Measurements from ENCODE around the gene GPR142. TPM values are rescaled to one million over a fixed set of nuclear protein-coding genes. Genes with fewer than 3 reads are reported as not detected.
"Not testable (repeated sequence)": the region's sequence is repeated elsewhere in the genome, so short reads cannot be mapped to it uniquely, and the experiment has no call there.

GPR142 gene
- total RNA-seq, 1 donor from 2014 or later: not detected

DNA sequence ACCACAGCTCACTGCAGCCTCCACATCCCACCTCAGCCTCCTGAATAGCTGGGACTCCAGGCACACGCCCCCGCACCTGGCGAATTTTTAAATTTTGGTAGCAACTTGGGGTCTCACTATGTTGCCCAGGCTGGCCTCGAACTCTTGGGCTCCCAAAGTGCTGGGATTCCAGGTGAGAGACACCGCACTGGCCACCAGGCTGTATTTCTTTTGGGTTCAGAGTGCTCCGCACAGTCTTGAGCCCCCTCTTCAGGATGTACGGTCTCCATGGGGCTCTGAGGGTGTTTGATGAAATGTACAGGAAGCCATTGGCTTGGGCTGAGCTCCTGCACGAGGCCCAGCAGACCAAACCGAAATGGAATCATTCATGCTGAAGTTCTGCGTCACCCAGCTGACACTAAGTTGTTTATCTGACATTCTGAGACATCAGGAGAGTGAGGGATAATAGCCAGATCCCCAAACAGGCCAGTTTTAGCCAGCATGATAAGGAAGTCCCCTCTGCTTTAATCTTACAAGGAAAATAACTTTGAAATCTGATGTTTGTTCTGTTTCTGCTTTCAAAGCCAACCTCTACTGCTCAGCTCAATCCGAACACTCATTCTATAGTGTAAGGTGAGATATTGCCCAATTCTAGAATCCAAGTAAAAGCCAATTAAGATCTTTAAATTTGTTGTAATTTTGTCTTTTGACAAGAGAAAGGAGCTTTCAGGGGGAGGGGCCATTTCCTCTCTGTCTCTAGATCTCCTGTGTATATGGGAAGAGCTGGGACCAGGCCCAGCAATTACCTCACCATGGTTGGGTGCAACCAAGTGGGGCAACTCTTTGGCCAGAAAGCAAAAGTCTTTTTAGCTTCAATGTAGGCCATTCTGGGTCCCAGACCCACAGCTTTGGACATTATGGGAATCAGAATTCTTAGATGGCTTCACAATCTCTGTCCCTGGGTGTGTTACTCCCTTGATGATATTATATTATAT is 23.7 kb downstream of the GPR142 start:
- intact Hi-C loops (cut with micrococcal nuclease): no loop called here

DNA sequence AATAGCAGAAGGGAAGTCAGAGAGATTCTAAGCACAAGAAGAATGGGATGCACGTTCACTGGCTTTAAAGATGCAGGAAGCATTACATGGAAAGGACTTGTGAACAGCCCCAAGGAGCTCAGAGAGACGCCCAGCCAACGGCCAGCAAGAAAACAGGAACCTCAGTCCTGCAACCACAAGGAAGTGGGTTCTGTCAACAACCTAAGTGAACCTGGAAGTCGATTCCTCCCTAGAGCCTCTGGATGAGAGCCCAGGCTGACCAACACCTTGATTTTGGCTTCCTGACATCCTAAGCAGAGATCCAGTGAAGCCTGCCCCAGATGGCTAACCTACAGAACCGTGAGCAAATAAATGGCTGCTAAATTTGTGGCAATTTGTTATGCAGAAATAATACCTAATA is 24.5 kb downstream of the GPR142 start:
- intact Hi-C loops (cut with micrococcal nuclease): no loop called here

DNA sequence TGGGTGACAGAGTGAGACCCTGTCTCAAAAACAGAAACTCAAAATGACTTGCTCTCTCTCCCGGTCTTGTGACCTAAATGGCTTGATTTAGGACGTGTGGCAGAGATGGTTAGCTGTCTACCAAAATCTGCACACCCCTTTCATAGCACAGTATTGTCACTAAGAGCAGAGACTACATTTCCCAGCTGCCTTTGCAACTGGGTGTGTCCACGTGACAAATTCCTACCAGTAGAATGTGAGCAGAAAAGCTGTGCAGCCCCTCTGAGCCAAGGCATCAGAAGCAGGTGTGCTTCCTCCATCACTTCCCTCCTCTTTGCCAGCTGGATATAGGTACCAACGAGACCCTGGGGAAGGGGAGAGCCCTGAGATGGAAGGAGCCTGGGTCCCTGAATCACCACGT is 25.5 kb downstream of the GPR142 start:
- intact Hi-C loops (cut with micrococcal nuclease): no loop called here

DNA sequence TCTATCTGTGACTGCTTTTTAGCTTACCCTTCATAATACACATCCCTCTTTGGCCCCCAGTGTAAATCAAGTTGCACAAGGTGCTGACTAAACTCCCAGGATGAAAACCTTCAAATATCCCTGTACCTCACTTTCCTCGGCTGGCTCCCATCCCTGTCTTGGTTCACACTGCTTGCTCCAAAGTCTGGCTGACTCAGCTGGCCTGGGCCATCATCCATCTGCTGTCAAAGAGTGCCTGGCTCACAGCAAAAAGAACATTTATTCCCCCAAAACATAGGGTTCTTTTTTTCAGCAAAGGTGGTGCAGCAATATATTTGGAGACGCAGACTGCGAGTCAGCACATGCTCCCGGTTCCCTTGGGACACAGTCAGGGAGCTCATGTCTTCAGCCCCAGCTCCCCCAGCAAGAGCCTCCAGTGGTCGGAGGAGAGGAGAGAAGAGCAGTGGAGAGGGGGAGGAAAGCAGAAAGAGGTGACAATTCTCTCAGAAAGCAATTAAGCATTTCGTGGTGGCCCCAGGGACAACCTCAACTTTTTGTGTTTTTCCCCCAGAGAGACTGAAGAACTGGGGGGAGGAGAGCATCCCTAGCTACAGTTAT is 26.1 kb downstream of the GPR142 start:
- intact Hi-C loops (cut with micrococcal nuclease): no loop called here

DNA sequence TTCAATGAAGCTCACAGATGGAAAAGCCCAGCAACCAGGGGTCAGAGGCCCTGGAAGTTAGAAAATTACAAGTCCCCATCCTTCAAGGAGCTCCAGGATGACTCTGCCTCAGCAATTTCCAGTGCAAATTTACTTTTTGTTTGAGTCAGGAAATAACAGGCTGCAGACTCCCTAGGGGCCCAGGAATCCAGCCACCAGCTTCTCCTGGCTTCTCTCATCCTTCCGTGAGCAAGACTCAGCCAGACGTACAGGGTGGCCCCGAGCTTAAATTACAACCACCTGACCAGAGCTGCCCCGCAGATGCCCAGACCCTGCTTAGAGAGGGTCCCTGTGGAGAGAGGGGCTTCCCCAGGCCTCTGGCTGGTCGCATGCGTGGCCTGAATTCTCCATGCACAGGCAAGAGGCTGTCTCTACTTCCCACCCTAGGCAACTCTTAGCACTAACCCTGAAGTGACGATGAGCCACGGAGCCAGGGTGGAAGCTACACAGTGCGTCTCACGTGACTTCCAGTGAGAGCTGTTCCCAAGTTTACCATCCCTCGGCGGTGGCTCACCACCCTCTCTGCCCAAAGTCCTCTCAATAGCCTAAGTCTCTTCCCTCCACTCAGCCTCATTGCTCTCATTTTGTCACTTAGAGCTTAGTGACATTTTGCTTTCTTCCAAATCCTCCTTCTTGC is 27.1 kb downstream of the GPR142 start:
- intact Hi-C loops (cut with micrococcal nuclease): no loop called here

DNA sequence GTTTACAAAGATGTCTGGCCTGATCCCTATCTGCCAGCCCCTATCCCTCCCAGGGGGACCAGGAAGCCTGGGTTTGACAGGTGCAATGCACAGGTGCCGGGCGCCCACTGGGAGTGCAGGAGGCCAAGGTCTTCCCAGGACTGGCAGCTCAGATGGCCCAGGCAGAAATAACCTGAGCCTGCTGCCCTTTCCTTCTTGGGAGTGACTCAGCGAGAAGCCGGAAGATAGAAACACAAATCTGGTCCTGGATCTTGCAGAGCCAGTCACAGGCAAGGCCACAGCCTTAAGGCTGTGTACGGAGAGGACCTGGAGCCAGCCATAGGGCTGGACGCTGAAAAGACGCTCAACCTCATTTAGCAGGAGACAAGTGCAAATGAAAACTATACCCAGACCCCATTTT is 27.7 kb downstream of the GPR142 start:
- intact Hi-C loops (cut with micrococcal nuclease): no loop called here

DNA sequence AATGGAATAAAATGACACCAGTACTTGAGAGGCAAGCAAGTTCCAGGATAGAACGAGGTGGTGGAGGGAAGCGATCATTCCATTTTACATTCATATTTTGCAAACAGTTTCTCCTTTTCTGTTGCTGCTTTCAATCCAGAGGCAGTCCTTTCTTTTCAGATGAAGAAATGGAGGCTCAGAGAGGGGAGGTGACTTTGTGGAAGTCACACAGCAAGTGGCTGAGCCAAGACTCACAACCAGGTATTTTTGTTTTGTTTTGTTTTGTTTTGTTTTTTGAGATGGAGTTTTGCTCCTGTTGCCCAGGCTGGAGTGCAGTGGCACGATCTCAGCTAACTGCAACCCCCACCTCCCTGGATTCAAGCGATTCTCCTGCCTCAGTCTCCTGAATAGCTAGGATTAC is 29.3 kb downstream of the GPR142 start:
- intact Hi-C loops (cut with micrococcal nuclease): no loop called here

DNA sequence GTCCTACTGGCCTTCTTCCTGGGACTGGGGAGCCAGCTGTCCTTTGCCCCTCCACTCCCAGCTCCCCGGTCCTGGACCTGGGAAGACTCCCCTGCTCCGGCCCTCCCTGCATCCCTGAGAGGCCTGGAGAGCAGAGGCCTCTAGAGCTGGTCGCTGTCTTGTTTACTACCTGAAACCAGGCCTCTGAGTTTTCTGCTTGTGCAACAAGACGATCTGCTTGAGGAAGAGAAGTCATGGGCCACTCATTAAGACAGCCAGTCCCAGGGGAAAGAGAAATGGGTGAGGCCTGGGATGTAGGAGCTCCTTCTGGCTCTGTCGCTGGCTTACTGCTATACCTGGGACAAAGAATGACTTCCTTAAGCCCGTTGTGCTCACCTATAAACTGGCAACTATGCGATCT is 34.7 kb downstream of the GPR142 start:
- intact Hi-C loops (cut with micrococcal nuclease): no loop called here

DNA sequence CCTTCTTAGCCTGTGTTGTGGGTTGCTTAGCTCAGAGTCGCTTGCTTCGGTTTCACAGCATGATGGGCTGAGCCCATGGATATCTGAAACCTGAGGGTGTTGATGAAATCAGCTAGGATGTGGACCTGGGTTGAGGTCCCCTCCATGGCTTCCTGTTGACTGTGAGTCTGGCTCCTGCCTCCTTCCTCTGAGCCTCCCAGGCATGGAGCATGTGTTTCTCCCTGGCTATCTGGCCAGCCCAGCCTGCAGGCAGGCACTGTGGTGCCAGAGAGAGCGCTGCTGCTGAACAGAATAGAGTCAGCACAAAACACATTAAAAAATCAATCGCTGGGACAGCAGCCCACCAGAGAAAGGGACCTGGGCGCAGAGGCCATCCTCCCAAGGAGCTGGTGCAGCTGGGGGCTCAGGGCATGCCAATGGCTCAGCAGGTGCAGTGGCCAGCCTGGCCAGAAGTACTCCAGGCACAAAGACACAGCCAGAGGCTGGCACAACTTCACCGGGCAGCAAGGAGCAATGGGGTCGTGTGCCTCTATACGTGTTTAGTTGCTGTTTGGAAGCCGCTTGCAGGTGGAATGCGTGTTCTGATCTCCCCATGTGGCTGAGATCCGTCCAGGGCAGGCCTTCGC is 36.3 kb downstream of the GPR142 start:
- intact Hi-C loops (cut with micrococcal nuclease): no loop called here

DNA sequence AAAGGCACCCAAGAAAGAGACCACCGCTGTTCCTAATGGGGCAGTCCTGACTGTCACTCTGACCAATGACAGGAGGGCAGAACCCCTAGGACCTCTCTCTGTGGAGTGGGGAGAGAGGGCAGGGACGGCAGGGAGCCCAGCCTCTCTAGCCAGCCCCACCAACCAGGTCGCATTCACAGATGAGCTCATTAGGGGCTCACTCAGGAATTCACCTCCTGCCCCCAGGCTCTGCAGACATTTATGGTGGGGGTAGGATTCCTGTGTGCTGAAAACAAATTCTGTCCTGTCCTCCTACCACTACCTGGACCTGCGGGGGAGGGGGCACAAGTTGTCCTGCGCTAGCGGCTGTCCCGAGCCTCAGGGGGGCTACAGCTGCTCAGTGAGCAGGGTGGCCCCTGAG is 36.9 kb downstream of the GPR142 start:
- intact Hi-C loops (cut with micrococcal nuclease): no loop called here

DNA sequence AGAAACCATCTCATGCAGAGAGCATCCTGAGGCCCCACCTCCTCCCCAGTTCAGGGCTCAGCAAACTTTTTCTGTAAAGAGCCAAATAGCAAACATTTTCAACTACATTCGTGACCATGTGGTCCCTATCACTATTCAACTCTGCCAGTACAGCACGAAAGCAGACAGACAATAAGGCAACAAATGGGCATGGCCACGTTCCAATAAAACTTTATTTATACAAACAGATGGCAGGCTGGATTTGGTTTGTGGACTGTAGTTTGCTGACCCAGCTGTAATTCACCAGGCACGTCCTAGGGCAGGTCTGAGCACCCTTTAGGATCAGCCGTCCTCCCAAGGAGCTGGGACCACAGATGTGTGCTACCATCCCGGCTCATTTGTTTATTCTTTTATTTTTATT is 37.5 kb downstream of the GPR142 start:
- intact Hi-C loops (cut with micrococcal nuclease): no loop called here

DNA sequence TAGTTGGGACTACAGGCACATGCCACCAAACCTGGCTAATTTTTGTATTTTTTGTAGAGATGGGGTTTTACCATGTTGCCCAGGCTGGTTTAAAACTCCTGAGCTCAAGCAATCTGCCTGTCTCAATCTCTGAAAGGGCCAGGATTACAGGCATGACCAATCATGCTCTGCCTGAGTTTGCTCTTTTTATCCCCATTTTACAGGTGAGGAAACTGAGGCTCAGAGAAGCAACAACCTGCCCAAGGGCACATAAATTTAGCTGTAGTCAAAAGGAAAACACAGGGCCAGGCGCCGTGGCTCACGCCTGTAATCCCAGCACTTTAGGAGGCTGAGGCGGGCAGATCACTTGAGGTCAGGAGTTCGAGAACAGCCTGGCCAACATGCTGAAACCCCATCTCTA is 38.0 kb downstream of the GPR142 start:
- intact Hi-C loops (cut with micrococcal nuclease): not testable (repeated sequence)

DNA sequence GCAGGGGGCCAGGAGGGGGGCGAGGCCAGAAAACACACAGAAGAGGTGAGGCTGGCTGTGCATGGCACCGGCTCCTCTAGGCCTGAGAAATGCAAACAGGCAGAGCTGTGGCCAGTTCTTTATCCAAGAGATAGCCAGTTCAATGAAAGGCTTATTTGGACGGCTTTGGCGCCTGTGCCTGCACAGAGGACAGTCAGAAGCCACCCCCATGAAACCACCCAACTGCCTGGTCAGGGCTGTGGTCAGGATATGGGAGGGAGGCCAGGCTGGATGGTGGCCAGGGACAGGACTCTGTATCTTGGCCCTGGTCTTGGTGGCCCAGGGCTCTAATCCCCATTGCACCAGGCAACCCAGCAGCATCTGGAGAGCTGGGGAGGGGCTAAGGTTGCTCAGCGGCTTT is 40.1 kb downstream of the GPR142 start:
- intact Hi-C loops (cut with micrococcal nuclease): no loop called here

DNA sequence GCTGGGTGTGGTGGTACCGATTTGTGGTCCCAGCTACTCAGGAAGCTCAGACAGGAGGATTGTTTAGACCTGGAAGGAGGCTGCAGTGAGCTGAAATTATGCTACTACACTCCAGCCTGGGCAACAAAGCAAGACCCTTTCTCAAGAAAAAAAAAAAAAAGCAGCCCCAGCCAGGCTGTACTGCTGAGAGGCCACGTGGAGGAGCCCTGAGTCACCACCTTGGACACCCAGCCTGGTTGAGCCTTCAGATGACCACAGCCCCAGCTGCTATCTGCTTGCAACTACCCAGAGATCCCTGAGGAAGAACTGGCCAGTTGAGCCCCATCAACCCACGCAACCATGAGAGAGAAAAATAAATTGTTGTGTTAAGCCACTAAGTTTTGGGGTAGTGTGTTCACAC is 41.0 kb downstream of the GPR142 start:
- intact Hi-C loops (cut with micrococcal nuclease): no loop called here

DNA sequence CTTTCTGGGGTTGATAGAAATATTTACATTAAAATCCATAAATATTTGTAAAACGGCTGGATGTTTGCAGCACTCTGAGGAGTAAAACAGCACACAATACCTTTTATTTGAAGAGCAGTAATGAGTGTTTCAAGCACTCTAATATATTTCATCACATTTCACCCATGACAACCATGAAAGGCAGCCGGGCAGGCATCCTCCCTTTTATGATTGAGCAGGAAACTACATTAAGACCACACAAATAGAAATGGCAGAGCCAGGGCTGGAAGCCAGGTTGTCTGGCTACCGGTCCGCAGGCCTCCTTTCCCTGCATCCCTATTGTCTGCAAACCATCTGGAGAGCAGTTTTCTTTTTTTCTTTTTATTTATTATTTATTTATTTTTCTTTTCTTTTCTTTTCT is 41.5 kb downstream of the GPR142 start:
- intact Hi-C loops (cut with micrococcal nuclease): no loop called here

DNA sequence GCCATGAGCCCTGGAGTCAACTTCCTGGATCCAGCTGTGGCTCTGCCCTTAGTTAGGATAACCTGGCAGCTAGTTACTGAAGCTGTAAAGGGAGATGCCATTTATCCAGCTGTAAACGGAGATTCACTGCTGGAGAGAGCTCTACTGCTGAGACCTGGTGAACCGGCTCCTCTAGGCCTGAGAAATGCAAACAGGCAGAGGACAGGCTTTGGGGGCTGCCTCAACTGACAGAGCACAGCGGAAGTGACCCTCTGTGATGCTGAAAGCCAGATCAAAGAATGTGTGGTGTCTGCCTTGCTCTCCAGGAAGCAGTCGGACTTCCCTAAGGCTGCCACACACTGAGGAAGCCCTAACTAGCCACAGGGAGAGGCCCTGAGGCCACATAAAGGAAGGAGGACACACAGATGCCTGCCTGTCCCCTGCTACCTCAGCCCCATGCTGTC is 42.7 kb downstream of the GPR142 start:
- intact Hi-C loops (cut with micrococcal nuclease): no loop called here

DNA sequence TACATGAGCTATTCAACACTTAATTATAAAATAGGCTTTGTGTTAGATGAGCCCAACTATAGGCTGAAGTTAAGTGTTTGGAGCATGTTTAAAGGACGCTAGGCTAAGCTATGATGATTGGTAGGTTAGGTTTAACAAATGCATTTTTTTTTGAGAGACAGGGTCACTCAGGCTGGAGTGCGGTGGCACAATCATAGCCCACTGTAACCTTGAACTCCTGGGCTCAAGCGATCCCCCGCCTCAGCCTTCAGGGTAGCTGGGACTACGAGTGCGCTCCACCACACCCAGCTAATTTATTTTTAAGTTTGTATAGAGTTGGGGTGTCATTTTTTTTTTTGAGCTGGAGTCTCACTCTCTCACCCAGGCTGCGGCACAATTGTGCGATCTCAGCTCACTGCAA is 45.3 kb downstream of the GPR142 start:
- intact Hi-C loops (cut with micrococcal nuclease): no loop called here

DNA sequence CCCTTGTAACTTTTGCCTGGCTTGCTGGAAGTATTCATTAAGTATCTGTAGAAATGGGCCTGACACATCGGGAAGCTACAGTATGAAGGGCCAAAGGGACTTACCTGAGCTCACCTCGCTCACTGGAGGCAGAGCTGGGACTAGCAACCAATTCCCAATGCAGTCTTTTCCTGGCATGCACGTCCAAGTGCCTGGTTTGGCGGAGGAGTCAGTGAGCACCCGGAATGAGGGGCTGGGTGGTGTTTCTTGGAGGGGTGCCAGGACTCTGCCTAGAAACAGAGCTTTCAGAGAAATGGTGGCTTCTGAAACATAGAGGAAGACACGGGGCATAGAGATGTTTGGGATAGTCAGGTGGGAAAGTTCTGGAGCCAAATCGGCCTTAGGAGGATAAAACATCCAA is 46.2 kb downstream of the GPR142 start:
- intact Hi-C loops (cut with micrococcal nuclease): no loop called here

DNA sequence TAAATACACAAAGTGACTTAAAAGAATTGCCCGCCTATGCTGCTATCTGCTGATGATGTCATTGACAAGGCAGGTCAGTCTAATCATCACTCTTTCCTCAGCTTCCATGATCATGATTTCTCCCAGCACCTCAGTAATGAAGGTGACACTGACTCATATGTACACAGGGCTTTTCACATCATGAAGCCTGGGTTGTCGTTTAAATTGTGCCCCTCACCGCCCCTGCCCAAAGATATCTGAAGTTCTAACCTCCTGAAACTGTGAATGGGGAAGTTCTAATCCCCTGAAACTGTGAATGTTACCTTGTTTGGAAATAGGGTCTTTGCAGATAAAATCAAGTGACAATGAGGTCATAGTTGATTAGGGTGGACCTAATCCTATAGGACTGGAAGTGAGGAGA is 47.2 kb downstream of the GPR142 start:
- intact Hi-C loops (cut with micrococcal nuclease): no loop called here

DNA sequence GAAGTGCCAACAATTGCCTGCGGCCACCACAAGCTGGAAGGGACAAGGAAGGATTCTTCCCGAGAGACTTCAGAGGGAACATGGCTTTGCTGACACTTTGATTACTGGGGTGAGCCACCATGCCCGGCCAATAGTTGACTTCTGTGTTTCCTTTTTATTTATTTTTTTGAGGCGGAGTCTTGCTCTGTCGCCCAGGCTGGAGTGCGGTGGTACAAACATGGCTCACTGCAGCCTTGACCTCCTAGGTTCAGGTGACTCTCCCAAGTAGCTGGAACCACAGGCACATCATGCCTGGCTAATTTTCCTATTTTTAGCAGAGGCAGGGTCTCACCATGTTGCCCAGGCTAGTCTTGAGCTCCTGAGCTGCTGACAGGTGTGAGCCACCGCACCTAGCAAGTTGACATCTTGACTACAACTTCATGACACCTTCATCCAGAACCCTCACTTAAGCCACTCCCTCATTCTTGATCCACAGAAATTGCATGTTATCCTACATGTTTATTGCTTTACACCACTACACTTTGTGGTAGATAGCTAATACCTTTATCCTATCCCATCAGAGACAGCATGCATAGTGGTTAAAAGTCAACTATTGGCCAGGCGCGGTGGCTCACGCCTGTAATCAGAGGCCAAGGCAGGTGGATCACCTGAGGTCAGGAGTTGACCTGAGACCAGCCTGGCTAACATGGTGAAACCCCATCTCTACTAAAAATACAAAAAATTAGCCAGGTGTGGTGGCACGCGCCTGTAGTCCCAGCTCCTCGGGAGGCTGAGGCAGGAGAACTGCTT is 48.5 kb downstream of the GPR142 start:
- intact Hi-C loops (cut with micrococcal nuclease): no loop called here

All from T-helper 1 cell treated with Interleukin-12 subunit alpha and Interleukin-12 subunit beta and Interleukin-4 antibody, amounts not matched to agents 30 ng/mL and 1 ng/mL, for 36 hours (primary cell).